GM12892 (cell line): ENCODE data around the gene SLC25A29.
"Not testable (repeated sequence)": the region's sequence is repeated elsewhere in the genome, so short reads cannot be mapped to it uniquely, and the experiment has no call there.

ENCODE experiments used
- POLR2A ChIP-seq: IDR thresholded peaks from 2 replicates; pipeline ENCODE4 v1.6.1; 2011; ENCODE audit warnings: low read depth, low read length, control low read depth
- POLR2AphosphoS5 ChIP-seq: IDR thresholded peaks from 2 replicates; pipeline ENCODE4 v1.6.1; 2011; ENCODE audit warnings: low read depth, low read length, control low read depth
- TAF1 ChIP-seq: IDR thresholded peaks from 2 replicates; pipeline ENCODE4 v1.6.1; 2011; ENCODE audit warnings: low read depth, mild to moderate bottlenecking, control low read depth, low read length, borderline replicate concordance

DNA sequence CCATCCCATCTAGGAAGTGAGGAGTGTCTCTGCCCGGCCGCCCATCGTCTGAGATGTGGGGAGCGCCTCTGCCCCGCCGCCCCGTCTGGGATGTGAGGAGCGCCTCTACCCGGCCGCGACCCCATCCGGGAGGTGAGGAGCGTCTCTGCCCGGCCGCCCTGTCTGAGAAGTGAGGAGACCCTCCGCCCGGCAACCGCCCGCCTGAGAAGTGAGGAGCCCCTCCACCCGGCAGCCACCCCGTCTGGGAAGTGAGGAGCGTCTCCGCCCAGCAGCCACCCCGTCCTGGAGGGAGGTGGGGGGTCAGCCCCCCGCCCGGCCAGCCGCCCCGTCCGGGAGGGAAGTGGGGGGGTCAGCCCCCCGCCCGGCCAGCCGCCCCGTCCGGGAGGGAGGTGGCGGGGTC lies 38.4 kb upstream of the SLC25A29 start:
- not testable (repeated sequence) for TF ChIP-seq POLR2AphosphoS5, POLR2A, TAF1
